NCI-H1436 (cell line): ENCODE data around the gene DHX15.

Source experiments
- DNase-seq: peaks from one replicate; lab custom pipeline; 2025; lab: John Stamatoyannopoulos, UW

The DHX15 gene

DNA sequence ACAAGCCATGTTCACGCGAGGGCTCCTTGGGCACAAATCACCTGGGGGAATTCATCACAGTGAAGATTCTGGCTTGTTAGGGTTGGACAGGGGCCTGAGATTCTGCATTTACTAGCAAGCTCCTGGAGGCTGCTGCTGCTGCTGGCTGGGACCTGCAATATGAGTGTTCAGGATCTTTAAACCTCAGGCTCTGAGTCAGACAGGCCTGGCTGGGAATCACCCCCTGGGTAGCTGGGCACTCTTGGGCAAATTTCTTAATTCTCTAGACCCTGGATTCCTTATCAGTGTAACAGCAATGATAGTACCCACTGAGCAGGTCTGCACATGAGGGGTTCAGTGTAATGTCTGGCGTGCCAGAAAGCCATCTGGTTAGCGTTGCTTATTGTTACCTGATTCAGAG is 101.5 kb downstream of the DHX15 start:
- DNase-seq: no peak

DNA sequence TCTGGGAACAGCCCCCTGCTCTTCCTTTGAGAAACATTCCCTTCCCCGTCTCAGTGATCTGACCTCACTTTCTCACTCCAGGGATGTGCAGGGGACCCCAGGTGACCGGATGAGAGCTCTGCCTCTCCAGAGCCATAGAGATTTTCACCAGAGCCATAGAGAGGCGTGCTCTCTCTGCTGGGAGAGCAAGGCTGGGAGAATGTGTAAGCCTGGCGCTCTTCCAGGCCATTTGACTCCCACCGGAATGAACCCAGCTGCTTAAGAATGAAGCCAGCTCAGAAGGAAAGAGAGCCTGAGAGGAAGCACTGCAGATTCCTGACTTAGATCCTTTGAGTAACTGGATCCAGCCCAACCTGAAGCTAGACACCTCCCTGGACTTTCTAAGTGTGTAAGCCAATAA is 106.4 kb downstream of the DHX15 start:
- DNase-seq: no peak
